IMR-90 (cell line): ENCODE measurements around the gene ERG. TPM values are rescaled to one million over a fixed set of nuclear protein-coding genes. Genes with fewer than 3 reads are reported as not detected.

Experiments used
- ATAC-seq: fragments of 200-7000 bp; cut with Tn5 transposase; 2 replicates; pipeline ENCODE4 v1.9.1; 2020; ENCODE audit warnings: low read depth, mild to moderate bottlenecking, moderate library complexity
- BruUV-seq: library from RNA; stranded (reverse); fragments of 400-500 nt; replicated peaks from 2 replicates; lab custom pipeline; 2021; lab: Mats Ljungman, UMichigan
- CTCF ChIA-PET: fragments of 300-600 bp; formaldehyde crosslinking; extraction: SDS; loops from one replicate; lab custom pipeline; 2021; ENCODE audit warnings: antibody characterized with exemption; lab: Yijun Ruan, JAX
- POLR2A ChIA-PET: fragments of 300-600 bp; sonication (Branson Sonifier 250); formaldehyde crosslinking; loops from one replicate; lab custom pipeline; 2022; ENCODE audit warnings: antibody characterized with exemption; ENCODE audit not compliant: unreplicated experiment; lab: Charles Lee
- DNase-seq: peaks from one replicate; pipeline ENCODE4 v3.0.0; 2013
- H2AFZ ChIP-seq: replicated peaks from 2 replicates; pipeline ENCODE3; 2013; ENCODE audit warnings: low read length, mild to moderate bottlenecking; ENCODE audit not compliant: poor library complexity
- H2AK5ac ChIP-seq: 2 replicates; pipeline ENCODE4 v1.6.1; 2013; ENCODE audit warnings: low read depth, low read length, inconsistent platforms
- H2AK9ac ChIP-seq: replicated peaks from 2 replicates; pipeline ENCODE3; 2013; ENCODE audit warnings: mild to moderate bottlenecking, low read depth, low read length, moderate library complexity; ENCODE audit not compliant: poor library complexity
- H2BK120ac ChIP-seq: 2 replicates; pipeline ENCODE4 v1.6.1; 2013; ENCODE audit warnings: low read depth, low read length, inconsistent platforms
- H2BK15ac ChIP-seq: 3 replicates; pipeline ENCODE4 v1.6.1; 2013; ENCODE audit warnings: low read depth, low read length, inconsistent platforms
- H2BK20ac ChIP-seq: 2 replicates; pipeline ENCODE4 v1.6.1; 2013; ENCODE audit warnings: low read depth, mild to moderate bottlenecking, inconsistent platforms, low read length, moderate library complexity
- H2BK5ac ChIP-seq: 2 replicates; pipeline ENCODE4 v1.6.1; 2013; ENCODE audit warnings: mild to moderate bottlenecking, low read depth, low read length, inconsistent platforms; ENCODE audit not compliant: poor library complexity, severe bottlenecking
- H3K14ac ChIP-seq: replicated peaks from 2 replicates; pipeline ENCODE4 v1.6.1; 2013; ENCODE audit warnings: low read depth, low read length, inconsistent platforms
- H3K18ac ChIP-seq: 2 replicates; pipeline ENCODE4 v1.6.1; 2013; ENCODE audit warnings: low read depth, low read length, control low read depth
- H3K23ac ChIP-seq: 2 replicates; pipeline ENCODE4 v1.6.1; 2013; ENCODE audit warnings: low read depth, low read length, inconsistent platforms
- H3K27ac ChIP-seq: 2 replicates; pipeline ENCODE4 v1.5.1; 2013; ENCODE audit warnings: mild to moderate bottlenecking, control low read depth, low read length; ENCODE audit not compliant: insufficient read depth
- H3K27me3 ChIP-seq: 2 replicates; pipeline ENCODE4 v1.6.1; 2013; ENCODE audit warnings: low read length; ENCODE audit not compliant: control insufficient read depth, insufficient read depth
- H3K36me3 ChIP-seq: 2 replicates; pipeline ENCODE4 v1.6.1; 2013; ENCODE audit warnings: low read length, mixed read lengths; ENCODE audit not compliant: control insufficient read depth, insufficient read depth
- H3K4ac ChIP-seq: 2 replicates; pipeline ENCODE4 v1.6.1; 2013; ENCODE audit warnings: low read depth, low read length, inconsistent platforms
- H3K4me1 ChIP-seq: 2 replicates; pipeline ENCODE4 v1.6.1; 2013; ENCODE audit warnings: low read length, mixed read lengths; ENCODE audit not compliant: control insufficient read depth, insufficient read depth
- H3K4me2 ChIP-seq: 2 replicates; pipeline ENCODE4 v1.6.1; 2013; ENCODE audit warnings: low read depth, mild to moderate bottlenecking, control low read depth, low read length, moderate library complexity
- H3K4me3 ChIP-seq: 2 replicates; pipeline ENCODE4 v1.5.1; 2013; ENCODE audit warnings: low read depth, mild to moderate bottlenecking, control low read depth, low read length, moderate library complexity; ENCODE audit not compliant: insufficient read depth
- H3K56ac ChIP-seq: 2 replicates; pipeline ENCODE4 v1.6.1; 2013; ENCODE audit warnings: low read length, inconsistent platforms; ENCODE audit not compliant: insufficient read depth; ENCODE audit errors: extremely low read depth
- H3K79me1 ChIP-seq, 2 experiments: 2 replicates each; pipeline ENCODE4 v1.6.1; 2013; ENCODE audit warnings: low read length in 2 of 2, inconsistent platforms in 1 of 2, low read depth in 1 of 2
- H3K9ac ChIP-seq: 2 replicates; pipeline ENCODE4 v1.6.1; 2013; ENCODE audit warnings: low read depth, low read length, control low read depth
- H3K9me1 ChIP-seq: 2 replicates; pipeline ENCODE4 v1.6.1; 2013; ENCODE audit warnings: low read length, inconsistent platforms; ENCODE audit not compliant: insufficient read depth
- H3K9me3 ChIP-seq: 2 replicates; pipeline ENCODE4 v1.6.1; 2013; ENCODE audit warnings: low read length; ENCODE audit not compliant: control insufficient read depth, insufficient read depth
- H4K20me1 ChIP-seq: 2 replicates; pipeline ENCODE4 v1.6.1; 2013; ENCODE audit warnings: low read length, inconsistent platforms; ENCODE audit not compliant: insufficient read depth
- H4K5ac ChIP-seq: 2 replicates; pipeline ENCODE4 v1.6.1; 2013; ENCODE audit warnings: mild to moderate bottlenecking, low read depth, low read length, control low read depth
- H4K8ac ChIP-seq, 2 experiments: 2 replicates each; pipeline ENCODE4 v1.6.1; 2013; ENCODE audit warnings: low read depth in 2 of 2, low read length in 2 of 2, control low read depth in 1 of 2, inconsistent platforms in 1 of 2
- H4K91ac ChIP-seq: 2 replicates; pipeline ENCODE4 v1.6.1; 2013; ENCODE audit warnings: low read depth, low read length, inconsistent platforms; ENCODE audit not compliant: insufficient read depth
- BHLHE40 ChIP-seq: fragments of 150-350 bp; IDR thresholded peaks from 2 replicates; pipeline ENCODE4 v1.6.1; 2016; ENCODE audit warnings: mild to moderate bottlenecking, low read depth, low read length
- CEBPB ChIP-seq: IDR thresholded peaks from 2 replicates; pipeline ENCODE4 v1.6.1; 2012; ENCODE audit warnings: low read depth, low read length, improper control_type of control experiment
- CHD1 ChIP-seq: IDR thresholded peaks from 2 replicates; pipeline ENCODE4 v1.6.1; 2012; ENCODE audit warnings: low read depth, low read length, improper control_type of control experiment
- FOS ChIP-seq: fragments of 150-350 bp; IDR thresholded peaks from 2 replicates; pipeline ENCODE4 v1.6.1; 2016; ENCODE audit warnings: low read depth, low read length
- MXI1 ChIP-seq: IDR thresholded peaks from 2 replicates; pipeline ENCODE4 v1.6.1; 2012; ENCODE audit warnings: low read depth, mild to moderate bottlenecking, low read length, moderate library complexity, borderline replicate concordance
- NFE2L2 ChIP-seq: fragments of 150-350 bp; IDR thresholded peaks from 2 replicates; pipeline ENCODE4 v1.6.1; 2016; ENCODE audit warnings: low read depth, mild to moderate bottlenecking, low read length
- POLR2A ChIP-seq: IDR thresholded peaks from 2 replicates; pipeline ENCODE4 v1.6.1; 2012; ENCODE audit warnings: mild to moderate bottlenecking, low read depth, low read length
- RAD21 ChIP-seq: IDR thresholded peaks from 2 replicates; pipeline ENCODE4 v1.6.1; 2012; ENCODE audit warnings: low read length, improper control_type of control experiment
- SMC3 ChIP-seq: fragments of 150-350 bp; IDR thresholded peaks from 2 replicates; pipeline ENCODE4 v1.6.1; 2016; ENCODE audit warnings: low read depth, mild to moderate bottlenecking, antibody characterized with exemption, low read length, moderate library complexity
- WGBS, 2 experiments: methylation state at CpG; one replicate each; pipeline versions ENCODE4 v1.1.5 to v1.1.7; 2013; ENCODE audit warnings: missing lambda C conversion rate in 2 of 2; ENCODE audit not compliant: insufficient read length in 1 of 2; ENCODE audit errors: extremely low coverage in 2 of 2; 5-methylcytosine and 5-hydroxymethylcytosine counted together
- dilution Hi-C: fragments of 300-500 bp; cut with HindIII; formaldehyde crosslinking; loops from one replicate; pipeline ENCODE4 v1.14.3; 2018; ENCODE audit warnings: low sequenced_read_pairs; ENCODE audit not compliant: unreplicated experiment
- in situ Hi-C: fragments of 300-500 bp; cut with MboI; formaldehyde crosslinking; loops from 3 replicates; pipeline ENCODE4 v1.14.3; 2019; ENCODE audit warnings: low sequenced_read_pairs, inconsistent platforms, mixed read lengths
- intact Hi-C: fragments of 100-400 bp; cut with micrococcal nuclease; formaldehyde crosslinking; loops from 2 replicates; pipeline ENCODE4 v1.10.0; 2022
- polyA plus RNA-seq, 3 experiments: library from polyadenylated mRNA; depleted of rRNA; stranded (reverse); fragments of >200 nt; gene quantifications; 2 replicates each; pipeline ENCODE4 v1.2.3, GENCODE V29; 2012; ENCODE audit warnings: low replicate concordance in 1 of 3
- total RNA-seq: library from RNA; depleted of rRNA; stranded (reverse); fragments of >200 nt; gene quantifications from 2 replicates; pipeline ENCODE4 v1.2.3, GENCODE V29; 2012
- TF ChIP-seq, protein P1 (sequence below): conservative IDR thresholded peaks from 2 replicates; pipeline ENCODE4 v1.5.1; 2012; ENCODE audit warnings: mild to moderate bottlenecking, low read depth, low read length, improper control_type of control experiment
- TF ChIP-seq, protein P2 (sequence below): fragments of 150-350 bp; IDR thresholded peaks from 2 replicates; pipeline ENCODE4 v1.6.1; 2016; ENCODE audit warnings: low read depth, mild to moderate bottlenecking, low read length, moderate library complexity, borderline replicate concordance

ERG gene
- total and polyA plus RNA-seq, 2 of the 4 experiments (the other 2 are of a cell fraction) = not detected

DNA sequence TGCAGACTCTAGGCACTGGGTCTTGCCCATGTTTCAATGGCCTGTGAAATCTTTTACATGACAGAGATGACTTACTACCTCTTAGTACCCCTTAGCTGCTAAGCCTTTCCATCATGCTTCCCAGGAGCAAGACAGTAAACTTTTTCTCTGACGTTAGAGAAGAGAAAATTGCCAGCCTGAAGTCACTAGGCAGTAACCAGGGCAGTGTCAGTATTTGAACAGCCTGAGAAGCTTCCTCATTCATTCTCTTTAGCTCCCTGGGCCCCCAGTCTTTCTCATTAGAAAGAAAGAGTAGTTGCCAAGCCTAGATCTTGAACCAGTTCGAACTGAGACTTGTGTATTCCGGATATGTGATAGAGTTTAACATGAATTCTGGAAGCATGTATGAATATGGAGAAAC is 99.2 kb downstream of the ERG start:
- no peaks in the 10 kb centered on the region for H3K9me3 ChIP-seq
- no peaks in the 10 kb centered on the region for H4K20me1 ChIP-seq
- intact Hi-C loops = no loop called here
- in situ Hi-C loops = loop anchor here (25.0 kb wide), 1 partner anchor 763 kb away; no protein-coding TSS in a partner anchor
- no peak overlapping the region for H4K5ac ChIP-seq
- no peak overlapping the region for H3K9ac ChIP-seq
- dilution Hi-C loops = no loop called here
- no peak overlapping the region for H2BK20ac ChIP-seq
- no peak overlapping the region for H2BK120ac ChIP-seq
- H2BK15ac ChIP-seq = no peak overlapping the region
- ATAC-seq (no peak), DNase-seq (no peak)
- ChIA-PET POLR2A (no interaction called here), CTCF (interaction anchor here (0.7 kb wide), 1 partner anchor 496 kb away, joined by 5 read pairs; no protein-coding TSS in a partner anchor)
- peaks cover 36% of the 10 kb centered on the region for H3K27me3 ChIP-seq
- no TSS peak for BruUV-seq
- no peaks in the 10 kb centered on the region for H3K4me1 ChIP-seq
- WGBS, 2 experiments = no CpG with 5 or more reads among the region's 3 CpGs
- TF ChIP-seq BHLHE40 (no peak), NFE2L2 (no peak), CHD1 (no peak), FOS (no peak), MXI1 (no peak), POLR2A (no peak), CEBPB (no peak), SMC3 (no peak), RAD21 (no peak)
- TF ChIP-seq, protein P1, sequence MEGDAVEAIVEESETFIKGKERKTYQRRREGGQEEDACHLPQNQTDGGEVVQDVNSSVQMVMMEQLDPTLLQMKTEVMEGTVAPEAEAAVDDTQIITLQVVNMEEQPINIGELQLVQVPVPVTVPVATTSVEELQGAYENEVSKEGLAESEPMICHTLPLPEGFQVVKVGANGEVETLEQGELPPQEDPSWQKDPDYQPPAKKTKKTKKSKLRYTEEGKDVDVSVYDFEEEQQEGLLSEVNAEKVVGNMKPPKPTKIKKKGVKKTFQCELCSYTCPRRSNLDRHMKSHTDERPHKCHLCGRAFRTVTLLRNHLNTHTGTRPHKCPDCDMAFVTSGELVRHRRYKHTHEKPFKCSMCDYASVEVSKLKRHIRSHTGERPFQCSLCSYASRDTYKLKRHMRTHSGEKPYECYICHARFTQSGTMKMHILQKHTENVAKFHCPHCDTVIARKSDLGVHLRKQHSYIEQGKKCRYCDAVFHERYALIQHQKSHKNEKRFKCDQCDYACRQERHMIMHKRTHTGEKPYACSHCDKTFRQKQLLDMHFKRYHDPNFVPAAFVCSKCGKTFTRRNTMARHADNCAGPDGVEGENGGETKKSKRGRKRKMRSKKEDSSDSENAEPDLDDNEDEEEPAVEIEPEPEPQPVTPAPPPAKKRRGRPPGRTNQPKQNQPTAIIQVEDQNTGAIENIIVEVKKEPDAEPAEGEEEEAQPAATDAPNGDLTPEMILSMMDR = no peak
- TF ChIP-seq, protein P2, sequence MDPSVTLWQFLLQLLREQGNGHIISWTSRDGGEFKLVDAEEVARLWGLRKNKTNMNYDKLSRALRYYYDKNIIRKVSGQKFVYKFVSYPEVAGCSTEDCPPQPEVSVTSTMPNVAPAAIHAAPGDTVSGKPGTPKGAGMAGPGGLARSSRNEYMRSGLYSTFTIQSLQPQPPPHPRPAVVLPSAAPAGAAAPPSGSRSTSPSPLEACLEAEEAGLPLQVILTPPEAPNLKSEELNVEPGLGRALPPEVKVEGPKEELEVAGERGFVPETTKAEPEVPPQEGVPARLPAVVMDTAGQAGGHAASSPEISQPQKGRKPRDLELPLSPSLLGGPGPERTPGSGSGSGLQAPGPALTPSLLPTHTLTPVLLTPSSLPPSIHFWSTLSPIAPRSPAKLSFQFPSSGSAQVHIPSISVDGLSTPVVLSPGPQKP = no peak
- no peaks in the 10 kb centered on the region for H3K36me3 ChIP-seq
- no peak overlapping the region for H4K91ac ChIP-seq
- H3K4ac ChIP-seq = no peak overlapping the region
- H3K27ac ChIP-seq = no peak overlapping the region
- H4K8ac ChIP-seq = no peak overlapping the region
- H3K56ac ChIP-seq = no peak overlapping the region
- no peak overlapping the region for H2AK9ac ChIP-seq
- no peak overlapping the region for H2AFZ ChIP-seq
- no peak overlapping the region for H2AK5ac ChIP-seq
- H3K23ac ChIP-seq = no peak overlapping the region
- H3K14ac ChIP-seq = no peak overlapping the region
- H3K79me1 ChIP-seq = no peaks in the 10 kb centered on the region
- no peak overlapping the region for H3K18ac ChIP-seq
- no peak overlapping the region for H2BK5ac ChIP-seq
- H3K4me3 ChIP-seq = no peak overlapping the region
- no peak overlapping the region for H3K4me2 ChIP-seq
- no peaks in the 10 kb centered on the region for H3K9me1 ChIP-seq
